Prostate gland (tissue), 2 donors: ENCODE measurements around the gene DAZAP1. TPM values are rescaled to one million over a fixed set of nuclear protein-coding genes. Genes with fewer than 3 reads are reported as not detected.

ENCODE experiments used
- DNase-seq: peaks from one replicate; pipeline ENCODE4 v3.0.0-alpha.2; 2019; ENCODE audit warnings: low spot score
- H3K27ac ChIP-seq, 2 donors: fragments of 200-600 bp; sonication (generic); 2 replicates each; pipeline ENCODE4 v1.5.1; 2017 to 2019
- H3K27me3 ChIP-seq: fragments of 200-600 bp; sonication (generic); replicated peaks from 2 replicates; pipeline ENCODE4 v1.5.1; 2019; ENCODE audit not compliant: insufficient read depth
- H3K36me3 ChIP-seq, 2 donors: fragments of 200-600 bp; sonication (generic); 1 replicate in 1 of 2; 2 replicates in 1 of 2; pipeline versions ENCODE4 v1.5.1 to v1.8.1; 2017 to 2019
- H3K4me1 ChIP-seq: fragments of 200-600 bp; sonication (generic); replicated peaks from 2 replicates; pipeline ENCODE4 v1.5.1; 2019
- H3K4me3 ChIP-seq, 2 donors: fragments of 200-600 bp; sonication (generic); 2 replicates each; pipeline ENCODE4 v1.5.1; 2017 to 2019
- H3K9me3 ChIP-seq: fragments of 200-600 bp; sonication (generic); 2 replicates; pipeline ENCODE4 v1.5.1; 2017
- CTCF ChIP-seq, 4 experiments: fragments of 200-600 bp in 2 of 4; fragments of 450-650 bp in 2 of 4; sonication (generic) in 2 of 4; IDR thresholded peaks; 1 replicate in 3 of 4; 2 replicates in 1 of 4; pipeline ENCODE4 v1.5.1; 2016 to 2019; ENCODE audit warnings: antibody characterized with exemption in 4 of 4, mild to moderate bottlenecking in 2 of 4, moderate library complexity in 2 of 4
- POLR2A ChIP-seq: fragments of 450-650 bp; IDR thresholded peaks from one replicate; pipeline ENCODE4 v1.6.1; 2016; ENCODE audit warnings: antibody characterized with exemption, mild to moderate bottlenecking
- POLR2AphosphoS5 ChIP-seq: sonication (generic); formaldehyde crosslinking; IDR thresholded peaks from one replicate; pipeline ENCODE4 v1.6.1; 2017; ENCODE audit warnings: antibody characterized with exemption
- WGBS: methylation state at CpG from one replicate; pipeline ENCODE4 v1.1.5; 2018; 5-methylcytosine and 5-hydroxymethylcytosine counted together
- intact Hi-C: fragments of 100-400 bp; cut with DNase I; formaldehyde crosslinking; loops from one replicate; pipeline ENCODE4 v1.14.2; 2022
- total RNA-seq, 2 donors: library from RNA; depleted of rRNA; stranded (reverse); fragments of >200 nt; gene quantifications; one replicate each; pipeline ENCODE4 v1.1.0, GENCODE V29; 2016

The DAZAP1 gene
- total RNA-seq, 2 donors from 2014 or later, result 58.6 to 74.1 TPM

DNA sequence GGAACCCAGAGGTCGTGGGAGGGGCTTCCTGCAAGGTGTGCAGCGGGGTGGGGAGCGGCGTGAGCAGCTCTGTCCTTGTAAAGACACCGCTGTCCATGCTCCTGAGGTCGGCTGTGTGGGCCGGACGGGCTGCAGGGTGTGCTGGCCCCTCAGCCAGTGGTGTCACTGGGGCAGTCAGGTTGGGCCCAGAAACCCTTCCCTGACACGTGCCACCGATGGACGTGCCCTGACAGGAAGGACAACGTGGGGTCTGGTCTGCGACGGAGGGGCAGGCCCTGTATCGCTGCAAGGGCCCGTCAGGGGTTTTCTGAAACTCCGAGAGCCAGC, 26.6 kb downstream of the DAZAP1 start:
- peaks cover under 1% of the 10 kb centered on the region for H3K4me1 ChIP-seq
- H3K27ac ChIP-seq, result no peak overlapping the region
- no peaks in the 10 kb centered on the region for H3K27me3 ChIP-seq
- no peak overlapping the region for H3K4me3 ChIP-seq
- peaks cover 6 to 32% of the 10 kb centered on the region in 2 donors for H3K36me3 ChIP-seq
- TF ChIP-seq POLR2AphosphoS5, result no peak
- no peak for TF ChIP-seq CTCF (IDR thresholded peaks at IDR 0.05)
- no peak for TF ChIP-seq POLR2A
- DNase-seq, result no peak
- intact Hi-C loops, result no loop called here
- WGBS, result 84% methylated on average over 16 of the region's 17 CpGs
- H3K9me3 ChIP-seq, result no peaks in the 10 kb centered on the region

- Histone ChIP-seq H3K9me3 (no peaks in the 10 kb centered on the region), H3K4me3 (no peak overlapping the region), H3K27me3 (no peaks in the 10 kb centered on the region), H3K36me3 (peaks cover 6 to 32% of the 10 kb centered on the region in 2 donors), H3K27ac (no peak overlapping the region), H3K4me1 (peaks cover 7% of the 10 kb centered on the region)
- TF ChIP-seq CTCF (IDR thresholded peaks at IDR 0.05) (no peak), POLR2AphosphoS5 (no peak), POLR2A (no peak)
- DNase-seq, result no peak
- 86% methylated on average over 39 of the region's 39 CpGs for WGBS
- intact Hi-C loops, result loop anchor here (5.0 kb wide), 1 partner anchor 157 kb away; the partner anchor contains the start of gene FAM174C
These were observed 27.2 kb downstream of the DAZAP1 start for GRCh38 chr19:1434577-1435060.

DNA sequence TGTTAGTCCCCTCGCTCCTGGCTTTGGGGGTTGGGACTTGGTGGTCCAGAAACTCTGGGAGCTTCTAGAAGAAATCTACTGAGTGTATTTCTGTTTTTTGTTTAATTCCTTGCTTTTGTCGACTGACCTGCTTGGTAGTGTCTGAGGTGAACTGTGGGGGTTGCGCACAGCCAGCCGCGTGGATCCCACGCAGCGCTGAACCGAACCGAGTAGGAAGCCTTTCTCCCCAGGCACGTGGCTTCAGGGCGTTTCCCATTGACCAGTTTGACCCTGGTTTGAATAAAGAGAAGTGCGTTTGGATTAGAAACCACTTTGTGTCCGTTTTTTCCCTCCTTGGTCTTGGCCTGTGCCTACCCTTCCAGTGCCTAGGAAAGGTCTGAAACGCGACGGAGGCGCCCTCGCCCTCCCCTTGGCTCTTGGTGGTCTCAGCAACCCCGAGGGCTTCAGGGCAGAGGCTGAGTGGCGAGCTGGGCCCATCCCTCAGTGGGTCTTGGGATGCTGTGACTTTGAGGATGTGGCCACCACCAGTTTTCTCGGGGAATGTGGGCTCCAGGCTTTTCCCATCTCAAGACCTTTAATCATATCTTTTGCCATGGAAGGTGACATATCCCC, 28.1 kb downstream of the DAZAP1 start:
- H3K36me3 ChIP-seq, result peaks cover 6 to 32% of the 10 kb centered on the region in 2 donors
- H3K27me3 ChIP-seq, result no peaks in the 10 kb centered on the region
- 84% methylated on average over 21 of the region's 21 CpGs for WGBS
- TF ChIP-seq POLR2AphosphoS5 (no peak), CTCF (IDR thresholded peaks at IDR 0.05) (no peak), POLR2A (no peak)
- H3K9me3 ChIP-seq, result no peaks in the 10 kb centered on the region
- DNase-seq, result no peak
- no peak overlapping the region for H3K27ac ChIP-seq
- H3K4me3 ChIP-seq, result no peak overlapping the region
- intact Hi-C loops, result loop anchor here (5.0 kb wide), 1 partner anchor 158 kb away; the partner anchor contains the start of gene FAM174C
- H3K4me1 ChIP-seq, result peaks cover 14% of the 10 kb centered on the region

DNA sequence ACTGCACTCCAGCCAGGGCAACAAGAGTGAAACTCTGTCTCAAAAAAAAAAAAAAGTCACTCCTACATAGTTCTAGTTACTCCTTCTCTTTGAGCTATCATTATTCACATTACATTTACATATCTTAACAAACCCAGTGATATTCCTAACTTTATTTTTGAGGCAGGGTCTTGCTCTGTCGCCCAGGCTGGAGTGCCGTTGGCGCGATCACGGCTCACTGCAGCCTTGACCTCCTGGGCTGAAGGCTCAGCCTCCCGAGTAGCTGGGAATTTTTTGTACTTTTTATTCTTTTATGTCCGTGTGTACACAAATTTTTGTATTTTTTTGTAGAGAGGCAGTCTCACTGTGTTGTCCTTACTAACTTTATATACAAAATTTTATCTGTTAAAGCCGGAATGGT, 30.2 kb downstream of the DAZAP1 start:
- H3K36me3 ChIP-seq, result peaks cover 6 to 35% of the 10 kb centered on the region in 2 donors

More for the DNA sequence above, 30.2 kb downstream of the DAZAP1 start:
- H3K27ac ChIP-seq, result no peak overlapping the region
- DNase-seq, result no peak
- no peak overlapping the region for H3K4me3 ChIP-seq
- H3K27me3 ChIP-seq, result no peaks in the 10 kb centered on the region
- no peak for TF ChIP-seq CTCF (IDR thresholded peaks at IDR 0.05)
- TF ChIP-seq POLR2AphosphoS5, result no peak
- TF ChIP-seq POLR2A, result no peak
- peaks cover 14% of the 10 kb centered on the region for H3K4me1 ChIP-seq
- intact Hi-C loops, result loop anchor here (5.0 kb wide), 1 partner anchor 160 kb away; the partner anchor contains the start of gene FAM174C
- WGBS, result 54% methylated on average over 8 of the region's 8 CpGs
- H3K9me3 ChIP-seq, result no peaks in the 10 kb centered on the region
